Measurements from ENCODE around the gene MTUS2.

GRCh38 chr13:29160862-29161261 lies 340.7 kb downstream of the MTUS2 start:
- TF ChIP-seq ZNF274 (IDR thresholded peaks at IDR 0.05; ENCODE audit: low read depth, low read length) (no peak), SUZ12 (IDR thresholded peaks at IDR 0.05; ENCODE audit: extremely low read depth, insufficient read depth, insufficient read length) (no peak)
